ENCODE results near the gene SSBP3. TPM values are rescaled to one million over a fixed set of nuclear protein-coding genes. Genes with fewer than 3 reads are reported as not detected.
A peak's percentile ranks its signal among the peaks of the same experiment; 100 is the strongest.

SSBP3 gene
- total RNA-seq, 2 experiments from 2014 or later: 16.5 to 44.9 TPM

DNA sequence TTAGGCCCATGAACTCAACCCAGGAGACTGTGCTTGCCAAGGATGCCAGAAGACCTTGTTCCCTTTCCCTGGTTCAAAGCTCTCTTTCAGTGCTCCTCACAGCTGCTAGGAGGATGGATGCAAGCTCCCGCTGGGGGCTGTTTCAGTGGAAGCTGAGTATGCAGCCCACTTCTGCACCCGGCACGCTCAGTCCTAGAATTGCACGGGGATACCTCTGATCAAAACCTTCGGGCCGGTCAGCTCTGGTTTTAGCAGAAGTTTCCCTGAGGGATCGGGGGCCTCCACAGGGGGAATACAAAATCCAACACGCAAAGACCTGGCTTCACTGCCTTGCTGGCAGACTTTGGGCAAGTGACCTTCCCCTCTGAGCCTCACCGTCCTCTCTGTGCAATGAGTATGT lies 4.2 kb upstream of the SSBP3 start:
- no peaks in the 10 kb centered on the region for H3K36me3 ChIP-seq (ENCODE audit: insufficient read depth, low read length)
- ChIA-PET CTCF (ENCODE audit: unreplicated experiment) (no interaction called here), POLR2A (interaction anchor here (0.8 kb wide), 1 partner anchor 1058 kb away, joined by 3 read pairs; no protein-coding TSS in a partner anchor)
- H3K9me2 ChIP-seq (ENCODE audit: insufficient read depth, low read length): no peaks in the 10 kb centered on the region
- H3K4me1 ChIP-seq (ENCODE audit: insufficient read depth, low read length, poor library complexity, severe bottlenecking): peaks cover 42% of the 10 kb centered on the region
- H3K79me2 ChIP-seq (ENCODE audit: insufficient read depth, low read depth, low read length): no peaks in the 10 kb centered on the region
- no peak overlapping the region for H2AFZ ChIP-seq (ENCODE audit: low read length)
- H3K27ac ChIP-seq (ENCODE audit: low read depth, low read length, poor library complexity, severe bottlenecking): no peak overlapping the region
- no peak for DNase-seq (ENCODE audit: low spot score)
- TF ChIP-seq, protein P1, sequence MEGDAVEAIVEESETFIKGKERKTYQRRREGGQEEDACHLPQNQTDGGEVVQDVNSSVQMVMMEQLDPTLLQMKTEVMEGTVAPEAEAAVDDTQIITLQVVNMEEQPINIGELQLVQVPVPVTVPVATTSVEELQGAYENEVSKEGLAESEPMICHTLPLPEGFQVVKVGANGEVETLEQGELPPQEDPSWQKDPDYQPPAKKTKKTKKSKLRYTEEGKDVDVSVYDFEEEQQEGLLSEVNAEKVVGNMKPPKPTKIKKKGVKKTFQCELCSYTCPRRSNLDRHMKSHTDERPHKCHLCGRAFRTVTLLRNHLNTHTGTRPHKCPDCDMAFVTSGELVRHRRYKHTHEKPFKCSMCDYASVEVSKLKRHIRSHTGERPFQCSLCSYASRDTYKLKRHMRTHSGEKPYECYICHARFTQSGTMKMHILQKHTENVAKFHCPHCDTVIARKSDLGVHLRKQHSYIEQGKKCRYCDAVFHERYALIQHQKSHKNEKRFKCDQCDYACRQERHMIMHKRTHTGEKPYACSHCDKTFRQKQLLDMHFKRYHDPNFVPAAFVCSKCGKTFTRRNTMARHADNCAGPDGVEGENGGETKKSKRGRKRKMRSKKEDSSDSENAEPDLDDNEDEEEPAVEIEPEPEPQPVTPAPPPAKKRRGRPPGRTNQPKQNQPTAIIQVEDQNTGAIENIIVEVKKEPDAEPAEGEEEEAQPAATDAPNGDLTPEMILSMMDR (conservative IDR thresholded peaks at IDR 0.05; ENCODE audit: low read length): no peak
- no peak for TF ChIP-seq EZH2phosphoT487 (IDR thresholded peaks at IDR 0.05; ENCODE audit: borderline replicate concordance, low read depth, low read length)
- BruUV-seq (replicated peaks): no TSS peak
- no peak overlapping the region for H3K4me2 ChIP-seq (ENCODE audit: low read length)
- no peak overlapping the region for H3K4me3 ChIP-seq (ENCODE audit: low read depth, low read length, poor library complexity, severe bottlenecking)
- no peaks in the 10 kb centered on the region for H3K9me3 ChIP-seq (ENCODE audit: low read length)
- intact Hi-C loops (cut with micrococcal nuclease; ENCODE audit: unreplicated experiment): no loop called here
- no peaks in the 10 kb centered on the region for H4K20me1 ChIP-seq (ENCODE audit: insufficient read depth, low read length)

DNA sequence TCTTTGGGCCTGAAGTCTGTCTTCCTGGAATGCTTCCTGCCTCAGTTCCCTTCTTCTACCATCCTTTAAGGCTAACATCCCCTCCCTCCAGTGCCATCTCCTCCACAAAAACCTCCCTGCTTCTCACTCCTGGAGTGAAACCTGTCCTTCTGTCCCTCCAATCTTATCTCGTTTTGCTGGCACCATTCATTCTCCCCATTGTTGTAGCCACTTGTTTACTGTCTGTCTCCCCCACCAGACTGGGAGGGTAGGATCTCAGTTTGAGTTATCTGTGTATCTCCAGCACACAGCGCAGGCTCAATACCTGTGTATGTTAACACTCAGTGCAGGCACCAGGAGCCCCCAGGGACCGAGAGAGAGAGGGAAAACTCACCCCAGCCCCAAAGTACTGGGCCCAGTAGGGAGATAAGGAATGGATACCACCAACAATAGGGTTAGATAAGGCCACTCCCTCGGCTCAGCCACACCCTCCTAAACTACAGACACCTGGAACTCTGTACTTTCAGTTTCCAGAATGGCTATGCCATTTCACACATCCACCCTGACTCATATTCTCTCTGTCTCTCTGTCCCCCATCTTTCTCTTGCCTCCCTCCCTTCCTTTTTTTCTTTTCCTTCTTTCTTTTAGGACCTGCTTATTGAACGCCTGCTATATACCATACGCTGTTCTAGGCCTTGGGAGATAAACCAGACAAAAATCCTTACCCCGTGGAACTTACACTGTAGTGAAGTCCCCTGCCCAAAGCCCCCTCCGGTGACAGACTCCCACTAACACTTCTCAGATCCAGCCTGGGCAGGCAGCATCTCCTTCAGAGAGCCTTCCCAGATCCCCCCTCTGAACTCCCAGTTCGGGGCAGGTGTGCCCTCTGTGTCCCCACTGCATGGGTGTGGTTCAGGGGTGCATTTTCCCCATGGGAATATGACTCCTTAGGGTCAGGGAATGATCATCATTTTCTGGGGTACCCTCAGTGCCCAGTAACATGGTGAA lies 3.3 kb upstream of the SSBP3 start:
- CTCF ChIA-PET (ENCODE audit: unreplicated experiment): no interaction called here
- DNase-seq (ENCODE audit: low spot score): peak; percentile 60
- H3K27ac ChIP-seq (ENCODE audit: low read depth, low read length, poor library complexity, severe bottlenecking): peak overlapping the region; percentile 26

More for the DNA sequence above, 3.3 kb upstream of the SSBP3 start:
- Histone ChIP-seq H3K4me1 (ENCODE audit: insufficient read depth, low read length, poor library complexity, severe bottlenecking) (peaks cover 46% of the 10 kb centered on the region), H3K9me3 (ENCODE audit: low read length) (no peaks in the 10 kb centered on the region), H2AFZ (ENCODE audit: low read length) (peak overlapping the region; percentile 60), H3K36me3 (ENCODE audit: insufficient read depth, low read length) (no peaks in the 10 kb centered on the region), H3K79me2 (ENCODE audit: insufficient read depth, low read depth, low read length) (peaks cover 5% of the 10 kb centered on the region; the same call in 1 of the 2 replicates), H3K4me3 (ENCODE audit: low read depth, low read length, poor library complexity, severe bottlenecking) (no peak overlapping the region), H4K20me1 (ENCODE audit: insufficient read depth, low read length) (no peaks in the 10 kb centered on the region), H3K9me2 (ENCODE audit: insufficient read depth, low read length) (no peaks in the 10 kb centered on the region), H3K4me2 (ENCODE audit: low read length) (peak overlapping the region; percentile 90; the same call in 1 of the 2 replicates)
- intact Hi-C loops (cut with micrococcal nuclease; ENCODE audit: unreplicated experiment): loop anchor here (5.0 kb wide), 2 partner anchors 82 to 207 kb away; partner anchors contain the start of genes CYB5RL and MRPL37
- POLR2A ChIA-PET: interaction anchor here (0.8 kb wide), 1 partner anchor 1057 kb away, joined by 3 read pairs; no protein-coding TSS in a partner anchor
- no TSS peak for BruUV-seq (replicated peaks)
- no peak for TF ChIP-seq EZH2phosphoT487 (IDR thresholded peaks at IDR 0.05; ENCODE audit: borderline replicate concordance, low read depth, low read length)
- TF ChIP-seq, protein P1 (conservative IDR thresholded peaks at IDR 0.05; ENCODE audit: low read length): no peak
